ENCODE data around the gene GPC6.
"Not testable (repeated sequence)": the region's sequence is repeated elsewhere in the genome, so short reads cannot be mapped to it uniquely, and the experiment has no call there.

GPC6 gene

GRCh38 chr13:94291631-94292322 lies 1065.2 kb downstream of the GPC6 start:
- no peak for DNase-seq (ENCODE audit: low read depth in 2 of 2)

GRCh38 chr13:94292323-94292640 lies 1065.7 kb downstream of the GPC6 start:
- DNase-seq (ENCODE audit: low read depth in 2 of 2), result no peak

- DNase-seq (ENCODE audit: low read depth in 2 of 2), result no peak
These were observed 1069.9 kb downstream of the GPC6 start for GRCh38 chr13:94296471-94296870.

GRCh38 chr13:94298346-94298745 lies 1071.7 kb downstream of the GPC6 start:
- no peak for DNase-seq (ENCODE audit: low read depth in 2 of 2)

- no peak for DNase-seq (ENCODE audit: low read depth in 2 of 2)
These were observed 1073.8 kb downstream of the GPC6 start for GRCh38 chr13:94300401-94300800.

GRCh38 chr13:94301487-94301886 lies 1074.9 kb downstream of the GPC6 start:
- DNase-seq (ENCODE audit: low read depth in 2 of 2), result no peak

- not testable (repeated sequence) for DNase-seq (ENCODE audit: low read depth in 2 of 2)
These were observed 1076.4 kb downstream of the GPC6 start for GRCh38 chr13:94302847-94303565.

- no peak for DNase-seq (ENCODE audit: low read depth in 2 of 2)
These were observed 1077.1 kb downstream of the GPC6 start for GRCh38 chr13:94303644-94304174.

DNA sequence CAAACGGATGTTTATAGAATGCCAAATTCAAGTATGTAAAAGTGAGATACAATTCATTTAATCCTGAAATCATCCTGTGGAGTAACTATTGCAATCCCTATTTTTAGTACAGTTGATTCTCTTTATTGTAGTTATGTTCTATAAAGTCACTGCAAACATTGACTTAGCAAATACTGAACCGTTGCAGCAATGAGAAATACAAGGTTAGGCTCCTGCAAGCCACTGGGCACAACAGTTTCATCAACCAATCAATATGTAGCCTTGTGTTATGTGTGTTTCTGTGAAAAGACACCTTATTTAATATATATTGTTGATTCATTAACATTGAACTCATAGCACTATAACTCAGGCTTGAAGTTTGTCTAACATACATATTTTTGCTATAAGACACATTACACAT lies 1078.4 kb downstream of the GPC6 start:
- DNase-seq (ENCODE audit: low read depth in 2 of 2), result no peak

DNA sequence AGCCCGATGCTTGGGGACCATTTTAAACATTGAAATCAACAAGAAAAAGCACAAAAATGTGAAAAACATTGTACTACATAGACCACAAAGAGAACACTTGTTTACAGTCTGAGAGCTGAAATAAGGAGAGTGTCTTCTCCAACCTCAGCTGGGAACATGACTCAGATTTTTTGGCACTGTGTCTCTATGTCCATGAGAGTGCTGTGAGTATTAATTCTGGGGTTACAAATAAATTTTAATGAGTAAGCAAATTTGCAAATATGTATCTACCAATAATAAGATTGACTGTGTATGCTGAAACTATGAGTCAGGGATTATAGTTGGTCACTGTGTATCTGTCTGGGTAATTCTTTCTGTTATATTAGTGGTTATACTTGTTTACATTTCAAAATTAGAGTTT lies 1078.9 kb downstream of the GPC6 start:
- peak; percentile 76 to 80 for DNase-seq (ENCODE audit: low read depth in 2 of 2)

DNA sequence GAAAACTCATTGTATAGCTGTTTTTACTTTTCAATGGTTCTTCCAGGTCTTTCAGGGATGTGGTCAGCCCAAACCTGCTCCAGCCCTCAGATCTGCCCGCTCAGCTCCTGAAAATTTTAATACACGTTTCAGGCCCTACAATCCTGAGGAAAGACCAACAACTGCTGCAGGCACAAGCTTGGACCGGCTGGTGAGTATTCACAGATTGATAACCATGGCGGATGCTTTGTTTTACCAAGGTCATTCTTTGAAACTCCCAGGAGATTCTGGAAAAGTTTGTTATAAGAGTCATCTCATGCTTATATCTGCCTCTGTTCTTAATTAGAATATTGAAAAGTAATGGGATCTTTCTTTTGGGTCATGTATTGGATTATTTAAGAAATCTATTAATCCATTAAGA lies 1079.3 kb downstream of the GPC6 start:
- no peak for DNase-seq (ENCODE audit: low read depth in 2 of 2)

DNA sequence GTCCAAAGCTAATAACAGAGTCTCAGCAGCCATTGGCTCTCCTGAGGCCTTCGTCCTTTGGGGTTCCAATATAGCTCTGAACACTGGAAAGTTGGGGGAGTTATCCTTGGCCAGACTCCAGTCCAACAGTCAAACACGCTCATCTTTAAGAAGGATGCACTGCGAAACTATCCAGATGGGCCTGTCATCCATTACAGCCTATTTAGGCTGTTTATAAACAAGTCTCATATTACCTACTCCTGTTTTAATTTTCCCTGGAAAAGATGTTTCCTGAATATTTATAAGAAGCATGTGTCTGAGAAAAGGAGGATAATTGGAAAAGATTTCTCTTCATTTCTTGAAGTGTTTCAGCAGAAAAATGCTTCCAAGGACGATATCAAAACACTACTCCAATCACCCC lies 1082.2 kb downstream of the GPC6 start:
- no peak for DNase-seq (ENCODE audit: low read depth in 2 of 2)

GRCh38 chr13:94309576-94309975 lies 1083.0 kb downstream of the GPC6 start:
- no peak for DNase-seq (ENCODE audit: low read depth in 2 of 2)

DNA sequence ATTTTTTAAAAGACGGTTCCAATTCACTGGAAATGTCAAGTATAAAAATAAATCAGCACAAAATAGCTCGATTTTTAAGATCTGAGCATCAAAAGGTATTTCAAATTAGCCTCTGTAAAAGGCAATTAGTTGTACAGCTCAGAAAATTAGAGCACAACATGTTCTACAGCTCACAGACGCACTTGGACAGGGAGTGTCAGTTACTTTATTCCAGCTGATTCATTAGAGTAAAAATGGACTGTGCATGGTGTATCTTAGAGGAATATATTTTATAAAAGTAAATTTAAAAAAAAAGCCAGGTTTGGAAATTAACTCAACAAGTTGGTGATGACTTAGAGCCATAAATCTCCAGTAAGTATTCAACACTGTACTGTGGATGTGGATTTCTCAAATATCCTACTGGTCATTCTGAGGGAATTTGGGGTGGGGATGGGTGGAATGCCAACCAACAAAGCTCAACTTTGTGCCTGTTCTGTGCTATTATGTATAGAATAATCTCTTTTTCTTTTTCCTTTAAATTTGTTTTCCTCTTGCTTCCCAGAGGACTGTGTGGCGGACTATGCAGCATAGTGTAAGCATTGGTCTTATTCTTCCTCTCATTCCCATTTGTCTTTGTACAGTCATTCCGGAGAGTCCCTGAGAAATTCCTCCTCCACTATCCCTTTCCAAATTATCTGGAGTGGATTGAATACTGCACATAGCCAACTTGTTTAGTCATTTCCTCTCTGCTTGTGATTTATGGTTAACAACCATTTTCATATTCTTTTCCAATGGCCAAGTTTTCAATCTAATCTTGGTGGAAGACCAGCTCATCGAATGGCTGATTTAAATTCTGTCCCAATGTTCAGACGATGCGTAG lies 1083.6 kb downstream of the GPC6 start:
- DNase-seq (ENCODE audit: low read depth in 2 of 2), result peak; percentile 85 to 89

GRCh38 chr13:94311893-94312292 lies 1085.3 kb downstream of the GPC6 start:
- DNase-seq (ENCODE audit: low read depth in 2 of 2), result no peak

GRCh38 chr13:94312511-94313216 lies 1086.1 kb downstream of the GPC6 start:
- DNase-seq (ENCODE audit: low read depth in 2 of 2), result no peak

DNA sequence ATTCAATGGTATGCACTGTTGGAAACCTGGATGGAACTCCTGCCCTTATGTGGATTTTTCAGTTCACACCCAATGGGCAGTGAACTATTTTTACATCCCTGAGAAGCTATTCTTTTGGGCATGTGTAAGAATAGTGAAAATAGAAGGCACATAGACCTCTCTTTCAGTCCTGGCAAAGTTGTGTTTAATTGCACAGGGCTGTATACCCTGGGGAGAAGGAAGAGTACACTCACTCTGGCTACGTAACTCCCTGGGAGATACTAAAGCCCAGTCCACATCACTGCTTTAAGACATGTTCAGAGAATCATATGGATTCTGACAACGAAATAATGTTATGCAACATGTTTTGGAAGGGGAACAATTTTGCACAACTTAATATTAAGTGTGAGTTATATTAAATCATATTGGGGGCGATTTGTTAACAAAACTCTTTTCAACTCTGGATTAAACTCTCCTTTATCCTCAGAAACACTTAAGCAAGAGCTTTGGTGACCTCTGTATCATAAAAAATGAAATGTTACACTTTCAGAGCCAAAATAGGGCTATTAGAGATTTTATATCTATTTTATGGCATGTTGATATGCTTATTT lies 1086.8 kb downstream of the GPC6 start:
- DNase-seq (ENCODE audit: low read depth in 2 of 2), result no peak

DNA sequence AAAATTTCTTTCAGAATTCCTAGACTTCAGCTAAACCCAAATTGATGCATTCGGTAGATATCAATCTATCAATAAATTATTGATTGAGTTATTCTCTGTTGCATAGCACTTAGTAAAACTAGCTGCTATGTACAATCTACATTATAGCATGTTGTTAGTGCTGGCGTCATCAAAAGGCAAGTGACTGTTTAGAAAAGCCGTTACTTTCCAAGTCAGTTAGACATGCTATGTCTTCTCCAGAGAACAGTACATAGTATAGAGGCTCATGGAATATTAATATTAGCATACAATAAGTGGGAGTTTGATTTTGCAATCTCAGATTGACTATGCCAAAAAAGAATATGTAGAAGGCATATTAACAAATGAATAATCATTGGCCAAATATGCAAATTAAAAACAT lies 1087.3 kb downstream of the GPC6 start:
- no peak for DNase-seq (ENCODE audit: low read depth in 2 of 2)

GRCh38 chr13:94315188-94315587 lies 1088.6 kb downstream of the GPC6 start:
- DNase-seq (ENCODE audit: low read depth in 2 of 2), result no peak

- DNase-seq (ENCODE audit: low read depth in 2 of 2), result no peak
These were observed 1090.5 kb downstream of the GPC6 start for GRCh38 chr13:94317063-94317491.

DNA sequence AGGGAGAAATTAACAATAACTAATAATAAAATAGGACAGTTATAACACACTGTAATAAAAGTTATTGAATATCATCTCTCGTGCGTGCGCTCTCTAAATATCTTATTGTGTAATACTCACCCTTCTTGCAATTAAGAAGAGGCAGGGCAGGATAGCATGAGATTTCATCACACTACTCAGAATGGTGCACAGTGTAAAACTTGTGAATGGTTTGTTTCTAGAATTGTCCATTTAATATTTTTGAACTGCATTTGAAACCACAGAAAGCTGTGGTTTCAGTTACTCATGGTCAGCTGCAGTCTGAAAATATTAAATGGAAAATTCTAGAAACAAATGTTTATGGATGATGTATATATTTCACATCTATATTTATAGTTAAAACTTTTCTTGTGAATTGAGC lies 1091.8 kb downstream of the GPC6 start:
- DNase-seq (ENCODE audit: low read depth in 2 of 2), result no peak

Data from fibroblast of skin of left quadriceps (primary cell).